ENCODE results near the gene ZFPM1.

- TF ChIP-seq CTCF (IDR thresholded peaks at IDR 0.05), result no peak
- TF ChIP-seq POLR2AphosphoS5 (IDR thresholded peaks at IDR 0.05), result no peak
- no peak for TF ChIP-seq EP300 (IDR thresholded peaks at IDR 0.05)
These were observed 107.8 kb downstream of the ZFPM1 start for GRCh38 chr16:88560714-88561484.
